Measurements from ENCODE around the gene KRTAP5-6.

KRTAP5-6 gene

GRCh38 chr11:1702506-1702905 is 5.5 kb downstream of the KRTAP5-6 start:
- no peak for DNase-seq (ENCODE audit: low spot score)

GRCh38 chr11:1703146-1703545 is 6.2 kb downstream of the KRTAP5-6 start:
- DNase-seq (ENCODE audit: low spot score): no peak

GRCh38 chr11:1705126-1706052 is 8.4 kb downstream of the KRTAP5-6 start:
- no peak for DNase-seq (ENCODE audit: low spot score)

GRCh38 chr11:1706634-1707400 is 9.8 kb downstream of the KRTAP5-6 start:
- no peak for DNase-seq (ENCODE audit: low spot score)

- DNase-seq (ENCODE audit: low spot score): no peak
These were observed 10.8 kb downstream of the KRTAP5-6 start for GRCh38 chr11:1707751-1708150.

GRCh38 chr11:1708716-1709115 is 11.7 kb downstream of the KRTAP5-6 start:
- DNase-seq (ENCODE audit: low spot score): no peak

GRCh38 chr11:1714908-1715885 is 18.2 kb downstream of the KRTAP5-6 start:
- no peak for DNase-seq (ENCODE audit: low spot score)

GRCh38 chr11:1717745-1718144 is 20.8 kb downstream of the KRTAP5-6 start:
- no peak for DNase-seq (ENCODE audit: low spot score)

GRCh38 chr11:1718326-1718725 is 21.3 kb downstream of the KRTAP5-6 start:
- no peak for DNase-seq (ENCODE audit: low spot score)

- DNase-seq (ENCODE audit: low spot score): no peak
These were observed 22.8 kb downstream of the KRTAP5-6 start for GRCh38 chr11:1719781-1720180.

GRCh38 chr11:1727096-1727690 is 30.2 kb downstream of the KRTAP5-6 start:
- no peak for DNase-seq (ENCODE audit: low spot score)

- DNase-seq (ENCODE audit: low spot score): no peak
These were observed 30.9 kb downstream of the KRTAP5-6 start for GRCh38 chr11:1727861-1728260.

- no peak for DNase-seq (ENCODE audit: low spot score)
These were observed 31.3 kb downstream of the KRTAP5-6 start for GRCh38 chr11:1728301-1728700.

GRCh38 chr11:1728931-1729691 is 32.1 kb downstream of the KRTAP5-6 start:
- DNase-seq (ENCODE audit: low spot score): no peak

- DNase-seq (ENCODE audit: low spot score): no peak
These were observed 32.7 kb downstream of the KRTAP5-6 start for GRCh38 chr11:1729692-1730011.

- DNase-seq (ENCODE audit: low spot score): no peak
These were observed 33.1 kb downstream of the KRTAP5-6 start for GRCh38 chr11:1730059-1730629.

GRCh38 chr11:1731451-1732059 is 34.6 kb downstream of the KRTAP5-6 start:
- DNase-seq (ENCODE audit: low spot score): no peak

GRCh38 chr11:1732418-1733008 is 35.5 kb downstream of the KRTAP5-6 start:
- DNase-seq (ENCODE audit: low spot score): no peak

- DNase-seq (ENCODE audit: low spot score): no peak
These were observed 36.2 kb downstream of the KRTAP5-6 start for GRCh38 chr11:1733009-1733715.
